H1 (cell line): ENCODE data around the gene SEL1L3. TPM values are rescaled to one million over a fixed set of nuclear protein-coding genes. Genes with fewer than 3 reads are reported as not detected.

Experiments
- CBX8 ChIP-seq: fragments of 300-800, 300-1000 bp; sonication (generic); IDR thresholded peaks from 2 replicates; pipeline ENCODE4 v1.7.1; 2016; ENCODE audit warnings: low read depth, low read length, borderline replicate concordance
- CEBPB ChIP-seq: IDR thresholded peaks from 2 replicates; pipeline ENCODE4 v1.6.1; 2012; ENCODE audit warnings: low read depth, low read length
- POU5F1 ChIP-seq: IDR thresholded peaks from 2 replicates; pipeline ENCODE4 v1.6.1; 2011; ENCODE audit warnings: low read depth, mild to moderate bottlenecking, low read length, moderate library complexity
- RAD21 ChIP-seq, 2 experiments: IDR thresholded peaks in 1 of 2; conservative IDR thresholded peaks in 1 of 2; 2 replicates each; pipeline ENCODE4 v1.6.1; 2011; ENCODE audit warnings: low read depth in 2 of 2, low read length in 2 of 2, improper control_type of control experiment in 1 of 2, inconsistent platforms in 1 of 2, mild to moderate bottlenecking in 1 of 2, moderate library complexity in 1 of 2
- RBBP5 ChIP-seq: IDR thresholded peaks from 2 replicates; pipeline ENCODE4 v1.7.1; 2012; ENCODE audit warnings: low read depth, mild to moderate bottlenecking, inconsistent platforms, low read length, moderate library complexity, borderline replicate concordance
- SAP30 ChIP-seq: fragments of 300-600 bp; sonication (generic); IDR thresholded peaks from 2 replicates; pipeline ENCODE4 v1.7.1; 2012; ENCODE audit warnings: low read length, moderate library complexity, mild to moderate bottlenecking, inconsistent platforms; ENCODE audit not compliant: insufficient read depth, insufficient replicate concordance
- SIRT6 ChIP-seq: IDR thresholded peaks from one replicate; pipeline ENCODE4 v1.7.1; 2012; ENCODE audit warnings: low read length, inconsistent platforms
- SP1 ChIP-seq: IDR thresholded peaks from 2 replicates; pipeline ENCODE4 v1.6.1; 2011; ENCODE audit warnings: low read depth, low read length
- TBP ChIP-seq: IDR thresholded peaks from 2 replicates; pipeline ENCODE4 v1.6.1; 2011; ENCODE audit warnings: low read depth, low read length, improper control_type of control experiment
- polyA plus RNA-seq, 7 experiments: library from polyadenylated mRNA; depleted of rRNA in 3 of 7; stranded (reverse) in 5 of 7; unstranded in 2 of 7; fragments of >200 nt in 5 of 7; fragments of 200-250 nt in 2 of 7; gene quantifications; 1 replicate in 5 of 7; 2 replicates in 1 of 7; 4 replicates in 1 of 7; pipeline versions ENCODE4 v1.2.1 to v1.2.3, GENCODE V29; 2011 to 2013; ENCODE audit warnings: missing spikeins in 2 of 7, mixed read lengths in 2 of 7
- total RNA-seq: library from RNA; stranded (reverse); fragmentation: NEBNext Ultra II Directional; extraction: Animal tissue kit (Norgen Biotek cat#: 25700); gene quantifications from 2 replicates; pipeline ENCODE4 v1.2.1, GENCODE V29; 2021
- TF ChIP-seq, protein P1 (sequence below): fragments of 300-600 bp; sonication (generic); IDR thresholded peaks from 2 replicates; pipeline ENCODE4 v1.7.1; 2012; ENCODE audit warnings: low read length, moderate library complexity, mild to moderate bottlenecking, inconsistent platforms; ENCODE audit not compliant: insufficient replicate concordance
- TF ChIP-seq, protein P2 (sequence below): IDR thresholded peaks from 2 replicates; pipeline ENCODE4 v1.6.1; 2011; ENCODE audit warnings: low read length, improper control_type of control experiment

Gene SEL1L3
- total and polyA plus RNA-seq, 2 of the 8 experiments (the other 6 are each of a cell fraction or from before 2014, with no cell fraction given), result 18.2 to 54.0 TPM

DNA sequence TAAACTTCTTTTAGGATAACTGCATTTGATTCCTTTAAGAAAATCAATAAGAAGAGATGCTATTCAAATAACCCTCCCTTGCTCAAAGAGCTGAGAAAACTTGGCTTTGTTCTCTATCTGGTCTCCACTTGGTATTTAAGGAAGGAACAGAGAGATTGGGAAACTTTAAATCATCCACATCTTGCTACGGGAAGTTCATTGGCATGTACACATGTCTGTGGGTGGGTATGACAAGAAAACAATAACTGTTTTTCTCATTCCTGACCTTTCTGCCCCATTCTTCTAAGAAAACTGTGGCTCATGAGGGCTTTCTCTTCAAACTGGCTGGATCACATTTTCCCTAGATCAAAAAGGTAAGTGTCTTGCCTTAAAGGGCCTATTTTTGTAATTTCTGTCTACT lies 6.0 kb downstream of the SEL1L3 start (continued):
- TF ChIP-seq, protein P1, sequence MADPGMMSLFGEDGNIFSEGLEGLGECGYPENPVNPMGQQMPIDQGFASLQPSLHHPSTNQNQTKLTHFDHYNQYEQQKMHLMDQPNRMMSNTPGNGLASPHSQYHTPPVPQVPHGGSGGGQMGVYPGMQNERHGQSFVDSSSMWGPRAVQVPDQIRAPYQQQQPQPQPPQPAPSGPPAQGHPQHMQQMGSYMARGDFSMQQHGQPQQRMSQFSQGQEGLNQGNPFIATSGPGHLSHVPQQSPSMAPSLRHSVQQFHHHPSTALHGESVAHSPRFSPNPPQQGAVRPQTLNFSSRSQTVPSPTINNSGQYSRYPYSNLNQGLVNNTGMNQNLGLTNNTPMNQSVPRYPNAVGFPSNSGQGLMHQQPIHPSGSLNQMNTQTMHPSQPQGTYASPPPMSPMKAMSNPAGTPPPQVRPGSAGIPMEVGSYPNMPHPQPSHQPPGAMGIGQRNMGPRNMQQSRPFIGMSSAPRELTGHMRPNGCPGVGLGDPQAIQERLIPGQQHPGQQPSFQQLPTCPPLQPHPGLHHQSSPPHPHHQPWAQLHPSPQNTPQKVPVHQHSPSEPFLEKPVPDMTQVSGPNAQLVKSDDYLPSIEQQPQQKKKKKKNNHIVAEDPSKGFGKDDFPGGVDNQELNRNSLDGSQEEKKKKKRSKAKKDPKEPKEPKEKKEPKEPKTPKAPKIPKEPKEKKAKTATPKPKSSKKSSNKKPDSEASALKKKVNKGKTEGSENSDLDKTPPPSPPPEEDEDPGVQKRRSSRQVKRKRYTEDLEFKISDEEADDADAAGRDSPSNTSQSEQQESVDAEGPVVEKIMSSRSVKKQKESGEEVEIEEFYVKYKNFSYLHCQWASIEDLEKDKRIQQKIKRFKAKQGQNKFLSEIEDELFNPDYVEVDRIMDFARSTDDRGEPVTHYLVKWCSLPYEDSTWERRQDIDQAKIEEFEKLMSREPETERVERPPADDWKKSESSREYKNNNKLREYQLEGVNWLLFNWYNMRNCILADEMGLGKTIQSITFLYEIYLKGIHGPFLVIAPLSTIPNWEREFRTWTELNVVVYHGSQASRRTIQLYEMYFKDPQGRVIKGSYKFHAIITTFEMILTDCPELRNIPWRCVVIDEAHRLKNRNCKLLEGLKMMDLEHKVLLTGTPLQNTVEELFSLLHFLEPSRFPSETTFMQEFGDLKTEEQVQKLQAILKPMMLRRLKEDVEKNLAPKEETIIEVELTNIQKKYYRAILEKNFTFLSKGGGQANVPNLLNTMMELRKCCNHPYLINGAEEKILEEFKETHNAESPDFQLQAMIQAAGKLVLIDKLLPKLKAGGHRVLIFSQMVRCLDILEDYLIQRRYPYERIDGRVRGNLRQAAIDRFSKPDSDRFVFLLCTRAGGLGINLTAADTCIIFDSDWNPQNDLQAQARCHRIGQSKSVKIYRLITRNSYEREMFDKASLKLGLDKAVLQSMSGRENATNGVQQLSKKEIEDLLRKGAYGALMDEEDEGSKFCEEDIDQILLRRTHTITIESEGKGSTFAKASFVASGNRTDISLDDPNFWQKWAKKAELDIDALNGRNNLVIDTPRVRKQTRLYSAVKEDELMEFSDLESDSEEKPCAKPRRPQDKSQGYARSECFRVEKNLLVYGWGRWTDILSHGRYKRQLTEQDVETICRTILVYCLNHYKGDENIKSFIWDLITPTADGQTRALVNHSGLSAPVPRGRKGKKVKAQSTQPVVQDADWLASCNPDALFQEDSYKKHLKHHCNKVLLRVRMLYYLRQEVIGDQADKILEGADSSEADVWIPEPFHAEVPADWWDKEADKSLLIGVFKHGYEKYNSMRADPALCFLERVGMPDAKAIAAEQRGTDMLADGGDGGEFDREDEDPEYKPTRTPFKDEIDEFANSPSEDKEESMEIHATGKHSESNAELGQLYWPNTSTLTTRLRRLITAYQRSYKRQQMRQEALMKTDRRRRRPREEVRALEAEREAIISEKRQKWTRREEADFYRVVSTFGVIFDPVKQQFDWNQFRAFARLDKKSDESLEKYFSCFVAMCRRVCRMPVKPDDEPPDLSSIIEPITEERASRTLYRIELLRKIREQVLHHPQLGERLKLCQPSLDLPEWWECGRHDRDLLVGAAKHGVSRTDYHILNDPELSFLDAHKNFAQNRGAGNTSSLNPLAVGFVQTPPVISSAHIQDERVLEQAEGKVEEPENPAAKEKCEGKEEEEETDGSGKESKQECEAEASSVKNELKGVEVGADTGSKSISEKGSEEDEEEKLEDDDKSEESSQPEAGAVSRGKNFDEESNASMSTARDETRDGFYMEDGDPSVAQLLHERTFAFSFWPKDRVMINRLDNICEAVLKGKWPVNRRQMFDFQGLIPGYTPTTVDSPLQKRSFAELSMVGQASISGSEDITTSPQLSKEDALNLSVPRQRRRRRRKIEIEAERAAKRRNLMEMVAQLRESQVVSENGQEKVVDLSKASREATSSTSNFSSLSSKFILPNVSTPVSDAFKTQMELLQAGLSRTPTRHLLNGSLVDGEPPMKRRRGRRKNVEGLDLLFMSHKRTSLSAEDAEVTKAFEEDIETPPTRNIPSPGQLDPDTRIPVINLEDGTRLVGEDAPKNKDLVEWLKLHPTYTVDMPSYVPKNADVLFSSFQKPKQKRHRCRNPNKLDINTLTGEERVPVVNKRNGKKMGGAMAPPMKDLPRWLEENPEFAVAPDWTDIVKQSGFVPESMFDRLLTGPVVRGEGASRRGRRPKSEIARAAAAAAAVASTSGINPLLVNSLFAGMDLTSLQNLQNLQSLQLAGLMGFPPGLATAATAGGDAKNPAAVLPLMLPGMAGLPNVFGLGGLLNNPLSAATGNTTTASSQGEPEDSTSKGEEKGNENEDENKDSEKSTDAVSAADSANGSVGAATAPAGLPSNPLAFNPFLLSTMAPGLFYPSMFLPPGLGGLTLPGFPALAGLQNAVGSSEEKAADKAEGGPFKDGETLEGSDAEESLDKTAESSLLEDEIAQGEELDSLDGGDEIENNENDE, result no peak
- TF ChIP-seq, protein P2, sequence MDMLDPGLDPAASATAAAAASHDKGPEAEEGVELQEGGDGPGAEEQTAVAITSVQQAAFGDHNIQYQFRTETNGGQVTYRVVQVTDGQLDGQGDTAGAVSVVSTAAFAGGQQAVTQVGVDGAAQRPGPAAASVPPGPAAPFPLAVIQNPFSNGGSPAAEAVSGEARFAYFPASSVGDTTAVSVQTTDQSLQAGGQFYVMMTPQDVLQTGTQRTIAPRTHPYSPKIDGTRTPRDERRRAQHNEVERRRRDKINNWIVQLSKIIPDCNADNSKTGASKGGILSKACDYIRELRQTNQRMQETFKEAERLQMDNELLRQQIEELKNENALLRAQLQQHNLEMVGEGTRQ, result no peak
- TF ChIP-seq SAP30, result no peak
- TF ChIP-seq SP1, result no peak
- TF ChIP-seq SIRT6, result no peak
- no peak for TF ChIP-seq POU5F1
- TF ChIP-seq CBX8, result no peak
- TF ChIP-seq CEBPB, result no peak
- no peak for TF ChIP-seq RAD21 (IDR thresholded peaks at IDR 0.05 in 1 of 2, conservative IDR thresholded peaks at IDR 0.05 in 1 of 2; ENCODE audit: low read depth in 2 of 2, low read length in 2 of 2)
- no peak for TF ChIP-seq TBP
- TF ChIP-seq RBBP5, result no peak
